Trophoblast cell (in vitro differentiated cells and primary cell): Measurements from ENCODE around the gene COL13A1.

Experiments used
- DNase-seq, 2 donors: peaks; one replicate each; pipeline ENCODE4 v3.0.0-alpha.2; 2016
- H2AFZ ChIP-seq: 2 replicates; pipeline ENCODE4 v1.6.1; 2013; ENCODE audit warnings: low read length, moderate library complexity, mild to moderate bottlenecking; ENCODE audit not compliant: insufficient read depth, poor library complexity
- H2AK5ac ChIP-seq: 2 replicates; pipeline ENCODE4 v1.6.1; 2013; ENCODE audit warnings: mild to moderate bottlenecking, low read length
- H2BK120ac ChIP-seq: 2 replicates; pipeline ENCODE4 v1.6.1; 2013; ENCODE audit warnings: low read length, mild to moderate bottlenecking, moderate library complexity; ENCODE audit not compliant: insufficient read depth, poor library complexity
- H2BK12ac ChIP-seq: 2 replicates; pipeline ENCODE4 v1.6.1; 2013; ENCODE audit warnings: mild to moderate bottlenecking, low read length, moderate library complexity
- H2BK5ac ChIP-seq: 2 replicates; pipeline ENCODE4 v1.6.1; 2013; ENCODE audit warnings: low read length, low read depth, moderate library complexity, mild to moderate bottlenecking; ENCODE audit not compliant: poor library complexity
- H3K14ac ChIP-seq: 2 replicates; pipeline ENCODE4 v1.6.1; 2013; ENCODE audit warnings: mild to moderate bottlenecking, low read length
- H3K18ac ChIP-seq: 2 replicates; pipeline ENCODE4 v1.6.1; 2013; ENCODE audit warnings: mild to moderate bottlenecking, low read length
- H3K23ac ChIP-seq: 2 replicates; pipeline ENCODE4 v1.6.1; 2013; ENCODE audit warnings: low read length
- H3K27ac ChIP-seq: 2 replicates; pipeline ENCODE4 v1.5.1; 2013; ENCODE audit warnings: low read depth, mild to moderate bottlenecking, inconsistent platforms, low read length, moderate library complexity
- H3K27me3 ChIP-seq: 2 replicates; pipeline ENCODE4 v1.6.1; 2013; ENCODE audit warnings: inconsistent platforms, mild to moderate bottlenecking, low read length, moderate library complexity; ENCODE audit not compliant: insufficient read depth
- H3K36me3 ChIP-seq, 2 experiments: 1 replicate in 1 of 2; 2 replicates in 1 of 2; pipeline ENCODE4 v1.6.1; 2013; ENCODE audit warnings: low read length in 2 of 2, mild to moderate bottlenecking in 2 of 2, moderate library complexity in 1 of 2; ENCODE audit not compliant: insufficient read depth in 2 of 2, control insufficient read depth in 1 of 2
- H3K4ac ChIP-seq: 2 replicates; pipeline ENCODE4 v1.6.1; 2013; ENCODE audit warnings: low read depth, mild to moderate bottlenecking, low read length, moderate library complexity
- H3K4me1 ChIP-seq, 2 experiments: 1 replicate in 1 of 2; 2 replicates in 1 of 2; pipeline ENCODE4 v1.6.1; 2013; ENCODE audit warnings: low read length in 2 of 2, mild to moderate bottlenecking in 2 of 2, moderate library complexity in 1 of 2; ENCODE audit not compliant: insufficient read depth in 2 of 2, control insufficient read depth in 1 of 2
- H3K4me2 ChIP-seq: 2 replicates; pipeline ENCODE4 v1.6.1; 2013; ENCODE audit warnings: inconsistent platforms, mild to moderate bottlenecking, low read length, moderate library complexity
- H3K4me3 ChIP-seq: 2 replicates; pipeline ENCODE4 v1.5.1; 2013; ENCODE audit warnings: mild to moderate bottlenecking, low read depth, low read length, inconsistent platforms
- H3K79me1 ChIP-seq: one replicate; pipeline ENCODE4 v1.6.1; 2013; ENCODE audit warnings: low read length
- H3K79me2 ChIP-seq: 2 replicates; pipeline ENCODE4 v1.6.1; 2013; ENCODE audit warnings: low read length, mild to moderate bottlenecking; ENCODE audit not compliant: control insufficient read depth, insufficient read depth, poor library complexity
- H3K9ac ChIP-seq: 2 replicates; pipeline ENCODE4 v1.6.1; 2013; ENCODE audit warnings: mild to moderate bottlenecking, low read length
- H3K9me3 ChIP-seq: 2 replicates; pipeline ENCODE4 v1.6.1; 2013; ENCODE audit warnings: low read depth, mild to moderate bottlenecking, control low read depth, inconsistent platforms, low read length; ENCODE audit not compliant: insufficient read depth
- H4K12ac ChIP-seq: 2 replicates; pipeline ENCODE4 v1.6.1; 2013; ENCODE audit warnings: low read depth, mild to moderate bottlenecking, low read length, moderate library complexity
- H4K8ac ChIP-seq: 2 replicates; pipeline ENCODE4 v1.6.1; 2013; ENCODE audit warnings: low read depth, mild to moderate bottlenecking, low read length, moderate library complexity
- H4K91ac ChIP-seq: one replicate; pipeline ENCODE4 v1.6.1; 2013; ENCODE audit warnings: low read depth, mild to moderate bottlenecking, low read length, moderate library complexity
- WGBS: extraction: QIAGEN DNeasy Blood & Tissue Kit; methylation state at CpG from one replicate; pipeline ENCODE4 v1.1.7; 2013; ENCODE audit warnings: missing lambda C conversion rate; ENCODE audit not compliant: insufficient read length, insufficient coverage; ENCODE audit errors: extremely low coverage; 5-methylcytosine and 5-hydroxymethylcytosine counted together

The COL13A1 gene

GRCh38 chr10:69898941-69899340, 97.2 kb downstream of the COL13A1 start:
- no peak overlapping the region for H3K4ac ChIP-seq
- no peak overlapping the region for H3K18ac ChIP-seq
- H3K4me3 ChIP-seq, result no peak overlapping the region
- no peak overlapping the region for H4K91ac ChIP-seq
- no peak overlapping the region for H3K27ac ChIP-seq
- no peak overlapping the region for H4K8ac ChIP-seq
- peaks cover 0 to 3% of the 10 kb centered on the region in 2 experiments for H3K4me1 ChIP-seq
- H3K9me3 ChIP-seq, result peaks cover 3% of the 10 kb centered on the region
- H3K79me1 ChIP-seq, result no peaks in the 10 kb centered on the region
- no peak overlapping the region for H3K23ac ChIP-seq
- H2AFZ ChIP-seq, result no peak overlapping the region
- no peak overlapping the region for H2AK5ac ChIP-seq
- H4K12ac ChIP-seq, result no peak overlapping the region
- H3K14ac ChIP-seq, result no peak overlapping the region
- H2BK5ac ChIP-seq, result no peak overlapping the region
- no peak overlapping the region for H2BK120ac ChIP-seq
- no peak overlapping the region for H2BK12ac ChIP-seq
- H3K36me3 ChIP-seq, result no peaks in the 10 kb centered on the region
- no peak for DNase-seq
- WGBS, result no CpG with 5 or more reads among the region's 2 CpGs
- H3K27me3 ChIP-seq, result no peaks in the 10 kb centered on the region
- no peak overlapping the region for H3K4me2 ChIP-seq
- H3K79me2 ChIP-seq, result no peaks in the 10 kb centered on the region
- no peak overlapping the region for H3K9ac ChIP-seq

- no peak overlapping the region for H3K4me3 ChIP-seq
- no peak overlapping the region for H3K14ac ChIP-seq
These were observed 98.3 kb downstream of the COL13A1 start for GRCh38 chr10:69899727-69900595.

GRCh38 chr10:69901022-69901421, 99.3 kb downstream of the COL13A1 start:
- no peak overlapping the region for H3K4me3 ChIP-seq
- no peak overlapping the region for H4K8ac ChIP-seq
- no peak overlapping the region for H3K4ac ChIP-seq
- H3K9me3 ChIP-seq, result peaks cover 3% of the 10 kb centered on the region
- no peaks in the 10 kb centered on the region for H3K79me2 ChIP-seq
- no peaks in the 10 kb centered on the region for H3K79me1 ChIP-seq
- H4K91ac ChIP-seq, result no peak overlapping the region
- H2BK120ac ChIP-seq, result no peak overlapping the region
- H3K23ac ChIP-seq, result no peak overlapping the region
- no CpG with 5 or more reads among the region's 2 CpGs for WGBS
- DNase-seq, result no peak
- no peak overlapping the region for H4K12ac ChIP-seq
- no peak overlapping the region for H3K27ac ChIP-seq
- H3K4me2 ChIP-seq, result no peak overlapping the region
- H3K14ac ChIP-seq, result no peak overlapping the region
- no peak overlapping the region for H2BK5ac ChIP-seq
- no peak overlapping the region for H2BK12ac ChIP-seq
- H2AK5ac ChIP-seq, result no peak overlapping the region
- H3K4me1 ChIP-seq, result peaks cover 0 to 3% of the 10 kb centered on the region in 2 experiments
- H2AFZ ChIP-seq, result no peak overlapping the region
- H3K9ac ChIP-seq, result no peak overlapping the region
- H3K18ac ChIP-seq, result no peak overlapping the region
- H3K36me3 ChIP-seq, result no peaks in the 10 kb centered on the region
- no peaks in the 10 kb centered on the region for H3K27me3 ChIP-seq

More at GRCh38 chr10:69899727-69900595, 98.3 kb downstream of the COL13A1 start:
- H3K4ac ChIP-seq, result no peak overlapping the region
- no peaks in the 10 kb centered on the region for H3K36me3 ChIP-seq
- no peak overlapping the region for H2BK5ac ChIP-seq
- no peak overlapping the region for H4K91ac ChIP-seq
- H4K12ac ChIP-seq, result no peak overlapping the region
- H3K27me3 ChIP-seq, result no peaks in the 10 kb centered on the region
- peaks cover 0 to 3% of the 10 kb centered on the region in 2 experiments for H3K4me1 ChIP-seq
- H4K8ac ChIP-seq, result no peak overlapping the region
- no peak overlapping the region for H3K27ac ChIP-seq
- H3K79me2 ChIP-seq, result no peaks in the 10 kb centered on the region
- H3K23ac ChIP-seq, result no peak overlapping the region
- no peak overlapping the region for H2BK120ac ChIP-seq
- no peak overlapping the region for H3K4me2 ChIP-seq
- H2BK12ac ChIP-seq, result no peak overlapping the region
- H3K9me3 ChIP-seq, result peaks cover 3% of the 10 kb centered on the region
- no peak overlapping the region for H2AFZ ChIP-seq
- no peak overlapping the region for H3K18ac ChIP-seq
- no peak overlapping the region for H2AK5ac ChIP-seq
- no peak overlapping the region for H3K9ac ChIP-seq
- DNase-seq, result no peak
- H3K79me1 ChIP-seq, result no peaks in the 10 kb centered on the region
- no CpG with 5 or more reads among the region's 12 CpGs for WGBS

- WGBS, result no CpG with 5 or more reads among the region's 10 CpGs
- no peak overlapping the region for H3K4me2 ChIP-seq
These were observed 100.2 kb downstream of the COL13A1 start for GRCh38 chr10:69901628-69902505.

More at GRCh38 chr10:69901628-69902505, 100.2 kb downstream of the COL13A1 start:
- H3K14ac ChIP-seq, result no peak overlapping the region
- H3K27me3 ChIP-seq, result no peaks in the 10 kb centered on the region
- H3K36me3 ChIP-seq, result no peaks in the 10 kb centered on the region
- H4K8ac ChIP-seq, result no peak overlapping the region
- H3K79me1 ChIP-seq, result no peaks in the 10 kb centered on the region
- H2AFZ ChIP-seq, result no peak overlapping the region
- no peak overlapping the region for H2BK12ac ChIP-seq
- H3K9me3 ChIP-seq, result peaks cover 3% of the 10 kb centered on the region
- peak in 1 of 2 donors; percentile 37 for DNase-seq
- no peak overlapping the region for H3K27ac ChIP-seq
- no peak overlapping the region for H2BK5ac ChIP-seq
- no peak overlapping the region for H2AK5ac ChIP-seq
- H4K12ac ChIP-seq, result no peak overlapping the region
- H4K91ac ChIP-seq, result no peak overlapping the region
- no peak overlapping the region for H3K23ac ChIP-seq
- no peak overlapping the region for H3K18ac ChIP-seq
- no peak overlapping the region for H2BK120ac ChIP-seq
- H3K79me2 ChIP-seq, result no peaks in the 10 kb centered on the region
- H3K4ac ChIP-seq, result no peak overlapping the region
- H3K4me1 ChIP-seq, result peaks cover 0 to 3% of the 10 kb centered on the region in 2 experiments
- no peak overlapping the region for H3K9ac ChIP-seq
- H3K4me3 ChIP-seq, result no peak overlapping the region
